Loucy (cell line): Measurements from ENCODE around the gene NFASC.

ENCODE experiments used
- H2AFZ ChIP-seq: fragments of 200-600 bp; sonication (generic); 2 replicates; pipeline ENCODE4 v1.6.0; 2016; ENCODE audit warnings: antibody characterized with exemption, mild to moderate bottlenecking, low read length, moderate library complexity
- H3F3A ChIP-seq: fragments of 200-600 bp; 2 replicates; pipeline ENCODE4 v1.6.0; 2016; ENCODE audit warnings: antibody characterized with exemption, low read depth, mild to moderate bottlenecking
- H3K27me3 ChIP-seq: fragments of 200-600 bp; sonication (generic); 2 replicates; pipeline ENCODE4 v1.6.1; 2014; ENCODE audit warnings: low read length, mild to moderate bottlenecking; ENCODE audit not compliant: insufficient read depth, poor library complexity, severe bottlenecking
- H3K36me3 ChIP-seq: fragments of 200-600 bp; sonication (generic); 2 replicates; pipeline ENCODE4 v1.6.1; 2016; ENCODE audit warnings: low read length; ENCODE audit not compliant: insufficient read depth
- H3K4me1 ChIP-seq: fragments of 200-600 bp; sonication (generic); 2 replicates; pipeline ENCODE4 v1.5.1; 2014; ENCODE audit warnings: low read length, mild to moderate bottlenecking; ENCODE audit not compliant: insufficient read depth, poor library complexity, severe bottlenecking
- H3K4me2 ChIP-seq: fragments of 200-600 bp; sonication (generic); 2 replicates; pipeline ENCODE4 v1.6.0; 2014; ENCODE audit warnings: antibody characterized with exemption, low read length, low read depth, mild to moderate bottlenecking; ENCODE audit not compliant: poor library complexity, severe bottlenecking
- H3K4me3 ChIP-seq: fragments of 200-600 bp; sonication (generic); 2 replicates; pipeline ENCODE4 v1.5.1; 2014; ENCODE audit warnings: low read length, mild to moderate bottlenecking, mixed read lengths; ENCODE audit not compliant: poor library complexity, severe bottlenecking
- H3K79me2 ChIP-seq: fragments of 200-600 bp; sonication (generic); 2 replicates; pipeline ENCODE4 v1.6.1; 2014; ENCODE audit warnings: low read length; ENCODE audit not compliant: insufficient read depth
- H3K9ac ChIP-seq: fragments of 200-600 bp; sonication (generic); 2 replicates; pipeline ENCODE4 v1.6.0; 2014; ENCODE audit warnings: mild to moderate bottlenecking, low read depth, low read length, moderate library complexity; ENCODE audit not compliant: poor library complexity, severe bottlenecking
- H3K9me2 ChIP-seq: fragments of 200-600 bp; sonication (generic); replicated peaks from 2 replicates; pipeline ENCODE4 v1.6.1; 2016; ENCODE audit warnings: low read depth, low read length, mixed read lengths
- H3K9me3 ChIP-seq: fragments of 200-600 bp; sonication (generic); 2 replicates; pipeline ENCODE4 v1.6.1; 2014; ENCODE audit warnings: mild to moderate bottlenecking, antibody characterized with exemption, low read length, low read depth; ENCODE audit not compliant: insufficient read depth
- H4K20me1 ChIP-seq: fragments of 200-600 bp; sonication (generic); 2 replicates; pipeline ENCODE4 v1.6.0; 2014; ENCODE audit warnings: antibody characterized with exemption, low read length, mild to moderate bottlenecking; ENCODE audit not compliant: insufficient read depth, poor library complexity, severe bottlenecking
- CTCF ChIP-seq: fragments of 200-600 bp; sonication (generic); conservative IDR thresholded peaks from 2 replicates; pipeline ENCODE4 v1.5.1; 2014; ENCODE audit warnings: mild to moderate bottlenecking, antibody characterized with exemption, low read length
- EZH2phosphoT487 ChIP-seq: fragments of 200-600 bp; IDR thresholded peaks from 2 replicates; pipeline ENCODE4 v1.6.1; 2018; ENCODE audit warnings: antibody characterized with exemption, mild to moderate bottlenecking, moderate library complexity, borderline replicate concordance

NFASC gene

DNA sequence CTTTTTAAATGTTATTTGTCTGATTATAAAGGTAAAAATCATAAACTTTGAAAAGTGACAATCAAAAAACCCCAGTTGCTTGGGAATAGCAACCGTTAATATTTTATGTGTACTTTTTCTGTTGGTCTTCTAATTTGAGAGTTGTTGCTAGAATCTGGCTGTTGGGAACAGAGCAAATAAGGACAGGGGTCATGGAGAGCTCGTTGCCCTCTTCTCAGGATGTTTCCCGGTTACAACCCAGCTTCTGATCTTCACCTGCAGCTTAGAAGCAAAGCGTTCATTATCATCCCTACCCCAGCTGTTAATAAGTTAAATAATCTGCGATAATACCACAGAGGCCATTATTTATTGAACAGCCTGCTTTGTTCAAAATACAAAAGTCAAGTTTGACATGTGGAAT, 22.1 kb upstream of the NFASC start:
- no peaks in the 10 kb centered on the region for H3K36me3 ChIP-seq
- H3K9me3 ChIP-seq, result no peaks in the 10 kb centered on the region
- H3K79me2 ChIP-seq, result no peaks in the 10 kb centered on the region
- TF ChIP-seq CTCF, result no peak
- no peak for TF ChIP-seq EZH2phosphoT487
- H3K9me2 ChIP-seq, result no peaks in the 10 kb centered on the region
- no peak overlapping the region for H3K4me2 ChIP-seq
- H3K4me3 ChIP-seq, result no peak overlapping the region
- no peak overlapping the region for H3K9ac ChIP-seq
- no peaks in the 10 kb centered on the region for H3K4me1 ChIP-seq
- H2AFZ ChIP-seq, result no peak overlapping the region
- no peaks in the 10 kb centered on the region for H3F3A ChIP-seq
- H4K20me1 ChIP-seq, result no peaks in the 10 kb centered on the region
- H3K27me3 ChIP-seq, result no peaks in the 10 kb centered on the region

GRCh38 chr1:204852854-204853253, 17.8 kb upstream of the NFASC start:
- no peak overlapping the region for H2AFZ ChIP-seq
- no peak overlapping the region for H3K4me3 ChIP-seq
- H3K27me3 ChIP-seq, result no peaks in the 10 kb centered on the region
- no peaks in the 10 kb centered on the region for H3K79me2 ChIP-seq
- TF ChIP-seq EZH2phosphoT487 (no peak), CTCF (no peak)
- H3K4me1 ChIP-seq, result no peaks in the 10 kb centered on the region
- no peaks in the 10 kb centered on the region for H4K20me1 ChIP-seq
- no peaks in the 10 kb centered on the region for H3K9me3 ChIP-seq
- no peaks in the 10 kb centered on the region for H3K36me3 ChIP-seq
- H3K9me2 ChIP-seq, result no peaks in the 10 kb centered on the region
- no peak overlapping the region for H3K4me2 ChIP-seq
- no peak overlapping the region for H3K9ac ChIP-seq
- no peaks in the 10 kb centered on the region for H3F3A ChIP-seq

DNA sequence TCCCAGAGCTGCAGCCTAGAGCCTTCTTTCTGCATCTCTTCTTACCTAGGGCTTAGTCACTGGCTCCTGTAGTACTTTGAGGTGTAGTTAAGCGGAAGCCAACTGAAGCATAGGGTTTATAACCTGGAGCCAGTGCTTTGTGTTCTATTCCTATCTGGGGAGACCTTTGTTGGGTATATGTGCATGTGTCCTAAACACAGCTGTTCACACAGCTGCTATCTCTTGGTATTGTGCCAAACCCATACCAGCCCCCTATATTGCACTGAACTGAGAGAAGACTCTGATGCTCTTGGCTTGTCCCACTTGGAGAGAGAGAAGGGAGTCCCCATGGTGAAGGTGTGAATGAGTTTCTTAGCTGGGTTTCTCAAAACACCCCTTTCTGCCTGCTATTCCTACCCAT, 17.2 kb upstream of the NFASC start:
- H2AFZ ChIP-seq, result no peak overlapping the region
- H3F3A ChIP-seq, result no peaks in the 10 kb centered on the region
- H3K9me3 ChIP-seq, result no peaks in the 10 kb centered on the region
- no peak overlapping the region for H3K4me3 ChIP-seq
- no peak overlapping the region for H3K9ac ChIP-seq
- H3K27me3 ChIP-seq, result no peaks in the 10 kb centered on the region
- H4K20me1 ChIP-seq, result no peaks in the 10 kb centered on the region
- no peaks in the 10 kb centered on the region for H3K36me3 ChIP-seq
- no peaks in the 10 kb centered on the region for H3K4me1 ChIP-seq
- no peaks in the 10 kb centered on the region for H3K79me2 ChIP-seq
- no peak for TF ChIP-seq EZH2phosphoT487
- TF ChIP-seq CTCF, result no peak
- H3K9me2 ChIP-seq, result no peaks in the 10 kb centered on the region
- H3K4me2 ChIP-seq, result no peak overlapping the region
